Fibroblast of mammary gland (primary cell): Measurements from ENCODE around the gene SHISA9.

Experiments
- DNase-seq: peaks from one replicate; pipeline ENCODE4 v3.0.0-alpha.2; 2010; ENCODE audit warnings: low read depth
- H3K4me3 ChIP-seq: 2 replicates; pipeline ENCODE4 v1.5.1; 2011; ENCODE audit warnings: low read depth, mild to moderate bottlenecking, low read length, moderate library complexity; ENCODE audit not compliant: control insufficient read depth
- CTCF ChIP-seq: conservative IDR thresholded peaks from 2 replicates; pipeline ENCODE4 v1.5.1; 2011; ENCODE audit warnings: low read depth, low read length, inconsistent platforms; ENCODE audit not compliant: control insufficient read depth, insufficient read depth

SHISA9 gene

GRCh38 chr16:12961626-12962025 is 60.2 kb downstream of the SHISA9 start:
- TF ChIP-seq CTCF, result no peak
- no peak for DNase-seq
- H3K4me3 ChIP-seq, result no peak overlapping the region

DNA sequence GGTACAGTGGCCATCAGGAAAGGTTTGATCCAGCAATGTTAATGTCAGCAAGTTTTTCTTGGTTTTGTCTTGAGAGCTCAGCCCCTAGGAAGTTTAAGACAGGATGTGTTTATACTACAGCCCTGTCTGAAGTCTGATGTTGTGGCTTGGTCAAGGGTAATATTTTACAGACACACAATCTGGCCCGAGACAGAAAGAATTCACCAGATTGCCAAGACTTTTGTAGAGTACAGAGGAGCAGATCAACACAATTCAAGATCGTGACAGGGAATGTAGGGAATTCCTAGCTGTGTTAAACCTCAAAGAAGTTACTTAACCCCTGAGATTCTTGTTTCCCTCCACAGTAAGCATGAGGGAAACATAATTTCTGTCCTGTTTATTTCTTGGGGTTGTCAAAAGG is 63.1 kb downstream of the SHISA9 start:
- no peak for TF ChIP-seq CTCF
- DNase-seq, result peak; percentile 4
- H3K4me3 ChIP-seq, result no peak overlapping the region

GRCh38 chr16:12965274-12965804 is 63.9 kb downstream of the SHISA9 start:
- no peak for DNase-seq
- no peak overlapping the region for H3K4me3 ChIP-seq
- no peak for TF ChIP-seq CTCF

DNA sequence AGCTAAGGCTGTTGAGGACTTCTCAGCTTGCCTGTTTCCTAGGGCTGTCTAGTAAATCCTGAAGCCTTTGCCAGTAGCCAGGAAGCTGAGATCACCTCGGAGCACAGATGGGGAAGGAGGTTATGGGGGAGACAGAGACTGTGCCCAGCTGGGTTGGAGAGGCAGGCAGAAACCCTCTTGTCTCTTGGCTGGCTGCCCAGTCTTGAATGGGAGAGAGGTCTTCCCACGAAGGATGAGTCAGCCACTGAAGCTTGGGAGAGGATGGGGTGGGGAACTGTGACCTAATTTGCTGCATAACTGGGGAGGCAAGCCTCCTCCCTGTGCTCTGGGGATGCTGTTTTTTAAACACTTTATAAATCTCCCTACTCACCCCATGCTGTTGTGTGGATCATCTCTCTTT is 69.8 kb downstream of the SHISA9 start:
- H3K4me3 ChIP-seq, result no peak overlapping the region
- no peak for TF ChIP-seq CTCF
- peak; percentile 88 for DNase-seq

DNA sequence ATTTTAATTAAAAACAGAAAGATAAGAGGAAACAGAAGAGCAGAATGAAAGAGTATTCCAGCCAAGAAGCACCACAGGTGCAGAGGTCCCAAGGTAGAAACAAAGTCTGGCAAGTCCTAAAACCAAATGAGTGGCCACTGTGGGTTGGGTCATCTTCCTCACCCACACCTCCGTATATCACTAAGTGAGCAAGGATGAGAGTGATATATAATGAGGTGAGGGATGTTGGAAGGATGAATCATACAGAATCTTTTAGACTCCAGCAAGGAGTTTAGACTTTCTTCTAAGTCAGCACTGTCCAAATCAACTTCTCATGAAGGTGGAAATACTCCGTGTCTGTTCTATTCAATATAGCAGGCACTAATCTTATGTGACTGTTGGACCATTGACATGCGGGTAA is 70.8 kb downstream of the SHISA9 start:
- no peak overlapping the region for H3K4me3 ChIP-seq
- TF ChIP-seq CTCF, result no peak
- DNase-seq, result no peak

DNA sequence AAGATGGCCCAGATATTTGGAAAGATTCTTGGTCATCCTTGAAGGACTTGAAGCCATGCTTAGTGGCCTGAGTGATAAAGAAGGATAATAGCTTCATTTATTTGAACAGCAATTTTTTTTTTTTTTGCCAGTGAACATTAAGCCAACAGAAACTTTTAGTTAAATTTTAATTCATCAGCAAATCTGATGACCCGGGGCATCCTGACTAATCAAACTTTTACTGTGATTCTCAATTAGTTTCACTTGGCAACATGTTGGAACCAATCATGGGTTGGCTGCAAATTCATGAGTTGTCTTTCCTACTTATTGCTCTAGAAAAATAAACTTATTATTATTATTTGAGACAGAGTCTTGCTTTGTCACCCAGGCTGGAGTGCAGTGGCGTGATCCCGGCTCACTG is 74.4 kb downstream of the SHISA9 start:
- no peak for DNase-seq
- TF ChIP-seq CTCF, result no peak
- H3K4me3 ChIP-seq, result no peak overlapping the region

GRCh38 chr16:12976496-12976895 is 75.1 kb downstream of the SHISA9 start:
- no peak overlapping the region for H3K4me3 ChIP-seq
- TF ChIP-seq CTCF, result no peak
- DNase-seq, result no peak
